ENCODE data around the gene HMGN4. TPM values are rescaled to one million over a fixed set of nuclear protein-coding genes. Genes with fewer than 3 reads are reported as not detected.
A peak's percentile ranks its signal among the peaks of the same experiment; 100 is the strongest.

Gene HMGN4
- total and polyA plus RNA-seq, 9 of the 15 experiments (the other 6 are each of a cell fraction or from before 2014, with no cell fraction given): 35.4 to 134 (median 94.1) TPM

DNA sequence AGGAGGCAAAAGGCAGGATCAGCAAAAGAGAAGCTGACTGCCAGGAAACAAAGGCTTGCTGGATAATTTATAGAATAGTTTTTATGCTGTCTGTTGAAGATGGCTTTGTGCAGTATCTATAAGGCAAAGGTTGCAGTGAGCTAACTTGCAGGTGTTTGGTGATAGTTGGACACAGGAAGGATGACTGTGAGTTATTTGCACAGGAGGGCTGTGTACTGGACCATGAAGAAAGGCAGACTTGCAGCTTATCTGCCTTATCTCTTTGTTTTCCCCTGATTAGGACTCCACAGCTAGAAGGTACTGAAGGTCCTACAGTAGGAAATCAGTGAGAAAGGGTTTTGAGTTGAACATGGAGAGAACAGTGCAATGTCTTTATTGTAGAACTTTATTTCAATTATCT lies 36.0 kb upstream of the HMGN4 start (continued):
- TF ChIP-seq AFF1 (IDR thresholded peaks at IDR 0.05; ENCODE audit: low read depth in 1 of 2, partially characterized antibody in 2 of 2): no peak
- no peak for TF ChIP-seq KLF10 (CRISPR knock-in tag; IDR thresholded peaks at IDR 0.05)
- peak; percentile 37; the same call in 1 of the 2 replicates for TF ChIP-seq STAT5A (IDR thresholded peaks at IDR 0.05; ENCODE audit: borderline replicate concordance, low read length)
- no peak for TF ChIP-seq ZNF431 (CRISPR knock-in tag; IDR thresholded peaks at IDR 0.05)
- TF ChIP-seq BCOR (IDR thresholded peaks at IDR 0.05): no peak
- peak; percentile 58; the same call in 1 of the 2 replicates for TF ChIP-seq KLF16 (IDR thresholded peaks at IDR 0.05)
- TF ChIP-seq NFIC (IDR thresholded peaks at IDR 0.05): peak; percentile 45; the same call in 1 of the 2 replicates
- no peak for TF ChIP-seq SNIP1 (IDR thresholded peaks at IDR 0.05; ENCODE audit: low read depth)
- TF ChIP-seq, protein P1, sequence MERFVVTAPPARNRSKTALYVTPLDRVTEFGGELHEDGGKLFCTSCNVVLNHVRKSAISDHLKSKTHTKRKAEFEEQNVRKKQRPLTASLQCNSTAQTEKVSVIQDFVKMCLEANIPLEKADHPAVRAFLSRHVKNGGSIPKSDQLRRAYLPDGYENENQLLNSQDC (CRISPR knock-in tag; IDR thresholded peaks at IDR 0.05): no peak
- 0 out of 2 replicates have a peak, but pooled peaks have one; percentile 22 for TF ChIP-seq NR1H2 (CRISPR knock-in tag; IDR thresholded peaks at IDR 0.05)
- TF ChIP-seq GATA2 (CRISPR knock-in tag; IDR thresholded peaks at IDR 0.05): peak; percentile 51; the same call in 1 of the 2 replicates
- peak; percentile 40 for TF ChIP-seq CREM (IDR thresholded peaks at IDR 0.05; ENCODE audit: low read depth)
- no peak for TF ChIP-seq BCLAF1 (IDR thresholded peaks at IDR 0.05; ENCODE audit: borderline replicate concordance in 1 of 2, control insufficient read depth in 1 of 2, low read depth in 2 of 2, low read length in 1 of 2)
- no peak for TF ChIP-seq EHMT2 (IDR thresholded peaks at IDR 0.05)
- no peak for TF ChIP-seq MTA3 (IDR thresholded peaks at IDR 0.05; ENCODE audit: borderline replicate concordance)
- TF ChIP-seq MAFG (tag; conservative IDR thresholded peaks at IDR 0.05): peak; percentile 67
- no peak for TF ChIP-seq ID3 (CRISPR knock-in tag; IDR thresholded peaks at IDR 0.05)
- TF ChIP-seq ID3 (tag; IDR thresholded peaks at IDR 0.05): no peak
- no peak for TF ChIP-seq FOXK2 (conservative IDR thresholded peaks at IDR 0.05 in 1 of 2, IDR thresholded peaks at IDR 0.05 in 1 of 2; ENCODE audit: low read depth in 2 of 2)
- TF ChIP-seq TCF3 (CRISPR knock-in tag; IDR thresholded peaks at IDR 0.05): peak; percentile 69
- TF ChIP-seq, protein P2, sequence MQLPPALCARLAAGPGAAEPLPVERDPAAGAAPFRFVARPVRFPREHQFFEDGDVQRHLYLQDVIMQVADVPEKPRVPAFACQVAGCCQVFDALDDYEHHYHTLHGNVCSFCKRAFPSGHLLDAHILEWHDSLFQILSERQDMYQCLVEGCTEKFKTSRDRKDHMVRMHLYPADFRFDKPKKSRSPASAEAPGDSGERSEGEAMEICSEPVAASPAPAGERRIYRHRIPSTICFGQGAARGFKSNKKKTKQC (CRISPR knock-in tag; IDR thresholded peaks at IDR 0.05): no peak
- TF ChIP-seq ESRRA (IDR thresholded peaks at IDR 0.05; ENCODE audit: borderline replicate concordance, low read depth): no peak

Data from K562 (cell line).